HL-60 (cell line): ENCODE data around the gene MAGI3.

Experiments
- POLR2AphosphoS5 ChIP-seq: IDR thresholded peaks from 2 replicates; pipeline ENCODE4 v1.6.1; 2012; ENCODE audit warnings: low read depth
- TF ChIP-seq, protein P1 (sequence below): IDR thresholded peaks from one replicate; pipeline ENCODE4 v1.5.1; 2011; ENCODE audit warnings: low read length, control low read depth, inconsistent platforms; ENCODE audit not compliant: insufficient read depth

DNA sequence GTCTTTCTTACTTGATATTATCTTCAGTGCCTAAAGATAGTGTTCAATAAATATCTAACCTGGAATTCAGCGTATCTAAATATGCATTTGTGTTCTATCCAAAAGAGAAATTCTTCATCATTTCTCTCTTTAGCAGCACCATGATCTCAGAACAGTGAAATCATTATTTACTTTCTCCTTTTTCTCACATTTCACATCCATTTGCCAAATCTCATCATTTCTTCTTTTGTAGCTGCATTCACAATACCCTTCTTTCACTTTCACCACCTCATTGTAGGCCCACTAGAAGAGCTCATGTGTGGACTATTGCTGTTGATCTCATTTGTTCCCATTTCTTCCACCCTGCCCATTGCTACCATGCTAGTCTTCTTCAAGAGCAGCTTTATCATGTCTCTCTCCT is 191.0 kb downstream of the MAGI3 start:
- TF ChIP-seq, protein P1, sequence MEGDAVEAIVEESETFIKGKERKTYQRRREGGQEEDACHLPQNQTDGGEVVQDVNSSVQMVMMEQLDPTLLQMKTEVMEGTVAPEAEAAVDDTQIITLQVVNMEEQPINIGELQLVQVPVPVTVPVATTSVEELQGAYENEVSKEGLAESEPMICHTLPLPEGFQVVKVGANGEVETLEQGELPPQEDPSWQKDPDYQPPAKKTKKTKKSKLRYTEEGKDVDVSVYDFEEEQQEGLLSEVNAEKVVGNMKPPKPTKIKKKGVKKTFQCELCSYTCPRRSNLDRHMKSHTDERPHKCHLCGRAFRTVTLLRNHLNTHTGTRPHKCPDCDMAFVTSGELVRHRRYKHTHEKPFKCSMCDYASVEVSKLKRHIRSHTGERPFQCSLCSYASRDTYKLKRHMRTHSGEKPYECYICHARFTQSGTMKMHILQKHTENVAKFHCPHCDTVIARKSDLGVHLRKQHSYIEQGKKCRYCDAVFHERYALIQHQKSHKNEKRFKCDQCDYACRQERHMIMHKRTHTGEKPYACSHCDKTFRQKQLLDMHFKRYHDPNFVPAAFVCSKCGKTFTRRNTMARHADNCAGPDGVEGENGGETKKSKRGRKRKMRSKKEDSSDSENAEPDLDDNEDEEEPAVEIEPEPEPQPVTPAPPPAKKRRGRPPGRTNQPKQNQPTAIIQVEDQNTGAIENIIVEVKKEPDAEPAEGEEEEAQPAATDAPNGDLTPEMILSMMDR, result no peak
- no peak for TF ChIP-seq POLR2AphosphoS5
